Stimulated activated CD8-positive, alpha-beta memory T cell treated with anti-CD3 and anti-CD28 coated beads, Interleukin-15, amount 100 ng/mL, for 24 hours (primary cell): ENCODE measurements around the gene APLP2.
"Not testable (repeated sequence)": the region's sequence is repeated elsewhere in the genome, so short reads cannot be mapped to it uniquely, and the experiment has no call there.

Experiments used
- DNase-seq: peaks from one replicate; pipeline ENCODE4 v3.0.0-alpha.2; 2020; ENCODE audit warnings: low read depth

The APLP2 gene

DNA sequence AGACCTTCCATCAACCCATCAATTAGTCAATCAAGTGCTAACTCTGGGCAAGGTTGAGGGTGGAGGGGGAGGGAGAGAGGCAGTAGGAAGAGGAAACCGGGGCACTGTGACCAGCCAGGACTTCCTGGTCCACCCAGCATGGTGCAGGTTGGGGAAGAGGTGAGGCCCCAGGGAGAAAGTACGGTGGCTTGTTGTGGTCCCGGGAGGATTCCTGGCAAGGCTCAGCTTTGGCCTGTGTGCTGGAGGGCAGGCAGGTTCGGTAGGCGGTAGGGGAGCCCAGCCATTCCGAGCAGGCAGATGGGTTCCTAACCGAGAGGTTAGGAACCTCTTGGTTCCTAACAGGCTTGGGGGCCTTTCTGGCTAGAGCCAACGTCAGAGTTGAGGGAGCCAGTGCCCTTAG lies 100.7 kb downstream of the APLP2 start:
- no peak for DNase-seq

DNA sequence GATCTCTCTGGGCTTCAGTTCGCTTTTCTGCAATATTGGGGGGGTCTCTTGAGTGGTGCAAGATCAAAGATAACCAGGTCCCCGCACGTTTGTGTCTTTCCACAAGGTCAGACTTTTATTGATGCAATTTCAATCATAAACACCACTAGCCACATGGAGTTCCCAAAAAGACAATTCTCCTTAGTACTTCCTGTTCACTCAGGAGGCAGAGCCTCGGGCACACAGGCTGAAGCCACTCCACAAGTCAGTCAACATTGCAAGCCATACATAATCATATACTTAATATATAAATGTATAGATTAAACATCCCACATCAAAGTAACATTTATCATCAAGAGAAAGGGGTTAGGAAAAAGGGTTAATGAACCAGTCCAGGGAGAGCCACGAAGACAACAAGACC lies 101.8 kb downstream of the APLP2 start:
- DNase-seq: no peak

DNA sequence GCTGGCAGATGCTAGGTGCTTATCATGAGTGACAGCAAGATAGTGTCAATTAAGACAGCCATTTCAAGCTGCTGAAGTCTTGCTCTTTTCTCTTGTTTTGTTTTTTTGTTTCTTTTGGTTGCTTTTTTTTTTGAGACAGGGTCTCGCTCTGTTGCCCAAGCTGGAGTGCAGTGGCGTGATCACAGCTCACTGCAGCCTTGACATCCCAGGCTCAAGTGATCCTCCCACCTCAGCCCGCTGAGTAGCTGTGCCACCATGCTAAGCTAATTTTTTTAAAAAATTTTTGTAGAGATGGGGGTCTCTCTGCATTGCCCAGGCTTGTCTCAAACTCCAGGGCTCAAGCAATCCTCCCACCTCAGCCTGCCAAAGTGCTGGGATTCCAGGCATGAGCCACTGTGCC lies 102.3 kb downstream of the APLP2 start:
- DNase-seq: not testable (repeated sequence)

DNA sequence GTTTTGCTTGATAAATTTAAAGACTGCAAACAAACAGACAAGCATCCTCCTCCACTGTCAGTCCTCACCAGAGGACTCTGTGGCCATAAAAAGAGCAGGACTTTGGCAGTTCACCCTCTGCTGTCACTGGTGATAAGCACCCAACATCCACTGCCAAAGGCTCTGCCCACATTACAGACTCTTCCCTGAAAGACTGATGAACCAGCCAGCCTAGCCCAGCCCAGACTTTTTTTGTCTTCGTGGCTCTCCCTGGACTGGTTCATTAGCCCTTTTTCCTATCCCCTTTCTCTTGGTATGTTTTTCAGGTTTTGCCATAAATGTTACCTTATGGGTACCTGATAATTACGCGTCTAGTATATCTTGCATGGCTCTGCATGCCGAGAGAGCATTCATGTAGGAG lies 104.9 kb downstream of the APLP2 start:
- DNase-seq: no peak

DNA sequence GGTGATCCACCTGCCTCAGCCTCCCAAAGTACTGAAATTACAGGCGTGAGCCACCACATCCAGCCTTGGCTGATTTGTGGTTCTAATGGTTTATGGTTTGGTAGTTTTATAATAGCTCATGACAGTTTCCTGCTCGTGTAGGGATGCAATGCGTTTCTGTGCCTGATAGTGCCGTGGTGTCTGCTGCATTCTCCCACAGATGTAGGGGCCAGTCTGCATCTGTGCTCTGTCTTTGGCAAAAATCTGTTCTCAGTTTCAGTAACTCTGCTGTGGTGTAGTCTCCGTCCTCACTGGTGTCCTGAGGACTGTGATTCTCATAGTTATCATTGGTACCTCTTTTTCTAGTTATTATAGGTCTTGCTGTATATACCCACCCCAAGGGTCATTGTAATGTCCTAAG lies 106.2 kb downstream of the APLP2 start:
- DNase-seq: no peak

DNA sequence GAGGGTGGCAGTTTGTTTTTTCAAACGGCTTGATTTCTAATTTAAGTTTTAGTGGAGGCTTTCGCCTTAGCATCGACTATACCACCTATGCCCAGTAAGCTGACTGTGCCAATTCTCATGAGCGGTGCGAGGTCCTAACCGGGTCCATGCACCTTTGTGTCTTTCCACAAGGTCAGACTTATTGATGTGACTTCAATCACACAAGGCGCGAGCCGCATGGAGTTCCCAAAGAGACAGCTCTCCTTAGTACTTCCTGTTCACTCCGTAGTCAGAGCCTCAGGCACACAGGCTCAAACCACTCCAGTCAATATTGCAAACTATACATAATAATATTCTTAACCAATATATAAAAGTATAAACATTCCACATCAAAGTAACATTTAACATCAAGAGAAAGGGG lies 108.1 kb downstream of the APLP2 start:
- DNase-seq: no peak

DNA sequence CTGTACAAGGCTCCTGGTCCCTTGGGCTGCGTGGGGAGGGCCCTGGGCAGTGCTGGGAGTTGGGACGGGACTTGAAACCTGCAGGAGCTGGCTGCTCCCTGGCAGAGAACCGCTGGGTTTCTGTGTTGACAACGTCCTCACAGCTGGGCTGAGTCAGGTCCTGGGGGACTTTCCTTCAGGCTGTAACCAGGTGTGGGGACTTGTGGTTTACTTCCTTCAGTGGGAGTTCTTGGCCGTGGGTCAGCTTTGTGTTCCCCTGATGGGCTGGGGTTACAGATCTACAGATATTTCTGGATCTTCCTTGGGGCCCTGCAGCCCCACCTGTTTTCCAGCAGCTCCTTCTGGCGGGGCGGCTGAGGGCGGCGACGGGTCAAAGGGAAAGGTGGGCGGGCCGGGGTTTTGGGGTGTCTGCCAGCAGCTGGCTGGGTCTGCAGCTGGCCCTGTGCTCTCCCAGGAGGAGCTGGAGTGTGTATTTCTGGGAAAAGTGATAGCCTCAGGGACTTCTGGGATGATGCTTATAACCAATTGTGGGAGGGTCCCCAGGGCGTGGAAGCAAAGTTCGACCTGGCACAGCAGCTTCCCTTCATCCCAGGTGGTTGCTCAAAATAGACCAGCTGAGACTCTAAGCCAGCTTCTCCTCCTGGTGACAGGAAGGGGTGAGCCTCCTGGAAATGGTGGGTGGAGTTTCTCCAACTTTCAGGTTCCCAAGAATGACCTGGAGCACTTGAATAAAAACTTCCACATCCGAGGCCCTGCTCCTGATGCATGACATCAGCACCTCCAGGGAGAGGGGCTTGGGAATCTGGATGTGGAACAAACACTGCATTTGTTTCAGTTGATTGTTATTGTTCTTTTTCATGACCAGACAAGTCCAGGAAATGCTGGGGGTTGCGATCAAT lies 109.0 kb downstream of the APLP2 start:
- no peak for DNase-seq

DNA sequence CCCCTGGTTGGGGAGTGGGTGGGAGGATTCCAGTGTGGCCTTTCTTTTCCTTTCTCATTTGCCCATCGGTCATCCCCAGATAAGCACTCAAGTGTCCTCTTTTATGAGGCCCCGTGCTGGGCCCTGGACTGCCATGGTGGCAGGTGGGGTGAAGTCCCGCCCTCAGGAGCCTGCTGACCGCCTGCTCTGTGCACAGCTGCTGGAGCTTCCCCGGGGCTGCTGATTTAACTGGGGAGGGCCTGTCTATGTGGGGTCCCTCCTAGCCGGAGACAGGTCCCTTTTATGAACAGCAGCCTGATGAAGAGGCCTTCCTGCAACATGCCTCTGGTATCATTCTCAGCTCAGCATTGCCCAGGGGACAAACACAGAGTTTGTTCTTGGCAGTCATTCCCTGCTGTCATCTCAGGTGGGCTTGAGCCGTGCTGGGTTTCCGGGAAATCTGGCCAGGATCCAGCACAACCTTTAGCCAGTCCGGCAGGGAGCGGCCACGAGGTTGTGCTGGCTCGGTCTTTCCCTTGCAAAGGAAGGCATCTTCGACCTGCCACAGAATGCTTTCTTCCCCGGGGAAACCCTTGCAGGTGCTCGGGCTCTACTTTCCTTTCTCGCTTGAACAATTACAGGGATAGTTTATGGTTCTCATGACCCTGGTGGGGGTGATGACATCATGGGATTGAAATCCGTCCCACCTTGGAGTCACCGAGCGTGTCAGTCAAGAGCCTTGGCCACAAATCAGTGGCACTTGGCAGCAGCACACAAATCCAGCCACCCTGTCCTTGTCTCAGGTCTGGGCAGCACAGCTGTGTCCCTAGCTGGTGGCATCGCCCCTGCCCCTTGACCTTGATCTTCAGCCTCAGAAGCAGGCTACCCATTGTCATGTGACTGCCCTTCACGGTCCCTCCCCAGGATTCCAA lies 110.0 kb downstream of the APLP2 start:
- no peak for DNase-seq

DNA sequence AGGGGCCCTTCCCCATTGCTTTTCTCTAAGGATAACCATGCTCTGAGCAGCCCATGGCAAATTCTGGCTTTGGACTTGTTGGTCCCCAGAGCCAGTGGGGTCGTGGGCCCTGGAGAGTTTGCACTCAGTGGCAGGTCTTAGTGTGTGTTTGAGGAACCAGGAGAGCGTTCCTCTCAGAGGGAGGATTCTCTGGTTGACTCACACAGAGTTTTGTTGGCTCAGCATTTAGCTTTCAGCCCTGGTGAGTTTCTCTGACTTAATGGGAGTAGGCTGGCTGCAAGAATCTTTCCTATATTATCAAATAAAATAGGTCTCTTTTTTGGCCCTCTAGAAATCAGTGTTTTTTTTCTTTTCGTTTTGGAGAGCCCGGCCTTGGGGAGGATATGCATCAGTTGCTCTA lies 110.8 kb downstream of the APLP2 start:
- DNase-seq: no peak

DNA sequence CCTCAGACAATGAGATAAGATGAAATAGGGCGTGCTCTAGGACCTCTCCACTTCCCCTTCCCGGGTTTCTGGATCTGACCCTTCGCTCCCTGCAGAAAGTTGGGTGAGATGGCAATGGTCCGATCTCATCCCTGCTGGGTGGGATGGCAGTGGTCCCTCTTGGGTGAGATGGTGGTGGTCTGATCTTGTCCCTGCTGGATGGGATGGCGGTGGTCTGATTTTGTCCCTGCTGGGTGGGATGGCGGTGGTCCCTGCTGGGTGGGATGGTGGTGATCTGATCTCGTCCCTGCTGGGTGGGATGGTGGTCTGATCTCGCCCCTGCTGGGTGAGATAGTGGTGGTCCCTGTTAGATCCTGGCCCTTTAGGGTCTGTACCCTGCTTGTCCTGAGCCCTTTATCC lies 111.2 kb downstream of the APLP2 start:
- no peak for DNase-seq

DNA sequence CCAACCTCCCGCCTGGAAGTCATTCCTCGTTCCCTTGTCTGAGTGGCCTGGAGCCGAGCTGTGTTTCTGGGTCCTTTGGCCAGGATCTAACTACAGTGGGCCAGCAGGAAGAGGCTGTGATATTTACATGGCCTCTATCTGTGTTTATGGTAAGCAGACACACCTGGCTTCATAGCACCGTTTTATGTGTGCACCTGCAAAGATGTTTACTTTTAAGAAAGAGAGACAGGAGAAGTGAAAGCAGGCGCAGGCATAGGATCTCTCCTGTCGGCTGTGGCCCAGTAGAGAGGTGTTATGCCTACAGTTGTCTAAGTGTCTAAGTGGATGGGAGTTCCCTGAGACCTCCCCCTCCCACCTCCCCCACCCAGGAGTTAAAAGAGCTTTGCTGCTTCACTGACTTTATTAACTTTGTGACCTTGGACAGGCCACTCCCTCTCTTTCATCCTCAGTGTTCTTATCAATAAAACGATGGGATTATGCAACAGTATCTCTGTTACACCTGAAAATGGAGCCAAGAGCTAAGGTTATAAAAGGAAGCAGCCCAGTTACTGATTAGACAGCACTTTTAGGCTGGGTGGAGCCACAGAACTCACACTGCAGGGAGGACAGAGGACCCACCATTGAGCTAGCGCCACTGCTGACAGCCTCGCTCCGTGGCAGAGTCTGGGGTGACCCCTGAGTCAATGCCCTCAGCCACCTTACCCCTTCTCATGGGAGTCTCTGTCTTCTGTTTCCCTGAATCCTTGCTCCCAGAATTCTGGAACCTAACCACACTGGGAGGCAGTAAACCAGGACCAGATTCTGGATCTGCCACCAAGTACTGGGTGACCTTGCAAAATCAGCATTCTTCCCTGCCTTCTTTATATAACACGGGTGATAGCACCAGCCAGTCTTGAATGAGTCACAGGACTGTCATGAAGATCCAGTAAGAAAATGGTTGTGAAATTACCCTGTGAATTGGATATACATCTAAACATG lies 111.9 kb downstream of the APLP2 start:
- DNase-seq: no peak

DNA sequence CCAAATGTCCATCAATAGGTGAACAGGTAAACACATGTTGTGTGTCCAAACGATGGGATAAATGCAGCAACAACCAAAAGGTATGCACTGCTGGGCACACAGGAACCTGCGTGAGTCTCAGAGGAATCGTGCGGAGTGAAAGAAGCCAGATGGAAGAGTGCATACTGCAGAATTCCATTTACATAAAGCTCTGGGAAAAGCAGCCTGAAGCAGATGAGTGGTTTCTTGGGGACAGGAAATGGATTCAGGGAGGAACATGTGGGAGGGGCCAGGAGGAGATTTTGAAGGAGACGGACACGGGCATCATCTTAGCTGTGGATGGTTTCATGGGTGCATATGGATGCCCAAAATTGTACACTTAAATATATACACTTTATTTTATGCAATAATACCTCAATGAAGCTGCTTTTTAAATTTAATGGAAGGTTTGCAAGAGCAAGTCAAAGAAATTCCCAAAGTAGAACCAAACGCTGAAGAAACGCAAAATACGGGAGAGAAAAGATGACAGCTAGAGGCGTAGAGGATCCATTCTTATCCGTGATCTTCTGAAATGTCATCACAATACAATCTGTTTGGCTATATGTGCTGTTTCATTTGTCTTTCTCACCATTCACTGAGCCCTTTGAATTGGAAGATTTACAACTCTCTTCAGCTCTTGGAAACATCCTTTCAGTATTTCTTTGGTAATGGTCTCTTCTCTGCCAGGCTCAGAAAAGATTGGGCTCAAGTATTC lies 114.3 kb downstream of the APLP2 start:
- no peak for DNase-seq

DNA sequence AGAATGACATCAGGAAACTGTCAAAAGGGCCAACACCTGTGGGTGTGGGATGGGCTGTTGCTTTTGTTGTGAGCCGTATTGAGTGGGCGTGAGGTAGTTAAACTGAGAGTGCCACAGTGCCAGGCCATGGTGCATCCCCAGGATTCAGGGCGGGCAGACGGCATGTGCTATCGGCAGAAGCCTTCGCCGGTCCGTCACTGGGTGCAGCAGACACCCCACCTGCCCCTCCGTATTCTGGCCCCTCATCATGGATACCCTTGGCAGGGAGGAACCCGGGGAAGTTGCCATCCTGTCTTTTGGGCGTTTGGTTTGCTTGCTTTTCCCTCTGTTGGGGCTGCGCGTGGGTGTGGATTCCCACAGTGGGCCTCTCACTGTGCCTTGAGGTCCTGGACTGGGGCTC lies 117.4 kb downstream of the APLP2 start:
- DNase-seq: no peak

DNA sequence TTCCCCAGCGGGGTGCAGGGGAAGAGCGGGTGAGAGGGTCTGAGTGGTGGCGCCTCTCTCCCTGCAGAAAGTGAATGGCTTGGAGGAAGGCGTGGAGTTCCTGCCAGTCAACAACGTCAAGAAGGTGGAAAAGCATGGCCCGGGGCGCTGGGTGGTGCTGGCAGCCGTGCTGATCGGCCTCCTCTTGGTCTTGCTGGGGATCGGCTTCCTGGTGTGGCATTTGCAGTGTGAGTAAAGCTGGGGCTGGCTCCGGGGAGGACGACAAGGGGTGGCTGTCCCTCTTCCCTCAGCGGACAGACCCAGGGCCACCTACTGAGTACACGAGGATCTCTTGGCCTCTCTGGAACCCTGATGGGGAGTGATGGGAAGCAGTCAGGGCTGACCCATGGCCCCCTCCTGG lies 118.4 kb downstream of the APLP2 start:
- no peak for DNase-seq

DNA sequence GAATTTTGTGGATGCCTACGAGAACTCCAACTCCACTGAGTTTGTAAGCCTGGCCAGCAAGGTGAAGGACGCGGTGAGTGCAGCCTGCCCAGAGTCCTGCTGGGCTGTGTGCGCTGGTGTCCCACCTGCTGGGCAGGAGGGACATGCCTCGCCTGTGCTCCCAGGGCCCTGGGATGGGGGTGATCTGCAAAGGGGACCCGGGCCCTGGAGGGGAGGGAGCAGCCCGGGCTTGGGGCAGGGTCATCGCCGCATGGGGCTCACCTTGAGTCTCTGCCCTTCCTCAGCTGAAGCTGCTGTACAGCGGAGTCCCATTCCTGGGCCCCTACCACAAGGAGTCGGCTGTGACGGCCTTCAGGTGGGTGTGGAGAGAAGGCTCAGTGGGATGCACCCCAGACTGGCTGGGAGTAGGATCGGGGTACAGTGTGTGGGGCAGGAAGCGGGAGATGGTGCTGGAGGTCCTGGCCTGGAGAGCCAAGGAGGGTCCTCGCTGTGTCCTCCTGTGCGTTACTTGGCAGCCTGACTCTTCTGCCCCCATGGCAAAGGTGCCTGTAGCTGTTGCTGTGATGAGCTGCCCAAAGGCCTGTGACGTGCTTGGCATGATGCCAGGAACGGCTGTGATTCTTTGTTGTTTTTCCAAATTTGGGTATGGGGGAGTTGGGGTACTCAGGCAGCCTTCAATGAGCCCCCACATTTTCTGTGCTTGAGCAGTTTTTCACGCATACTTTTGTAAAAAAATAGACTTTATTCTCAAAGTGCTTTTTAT lies 119.1 kb downstream of the APLP2 start:
- DNase-seq: no peak

DNA sequence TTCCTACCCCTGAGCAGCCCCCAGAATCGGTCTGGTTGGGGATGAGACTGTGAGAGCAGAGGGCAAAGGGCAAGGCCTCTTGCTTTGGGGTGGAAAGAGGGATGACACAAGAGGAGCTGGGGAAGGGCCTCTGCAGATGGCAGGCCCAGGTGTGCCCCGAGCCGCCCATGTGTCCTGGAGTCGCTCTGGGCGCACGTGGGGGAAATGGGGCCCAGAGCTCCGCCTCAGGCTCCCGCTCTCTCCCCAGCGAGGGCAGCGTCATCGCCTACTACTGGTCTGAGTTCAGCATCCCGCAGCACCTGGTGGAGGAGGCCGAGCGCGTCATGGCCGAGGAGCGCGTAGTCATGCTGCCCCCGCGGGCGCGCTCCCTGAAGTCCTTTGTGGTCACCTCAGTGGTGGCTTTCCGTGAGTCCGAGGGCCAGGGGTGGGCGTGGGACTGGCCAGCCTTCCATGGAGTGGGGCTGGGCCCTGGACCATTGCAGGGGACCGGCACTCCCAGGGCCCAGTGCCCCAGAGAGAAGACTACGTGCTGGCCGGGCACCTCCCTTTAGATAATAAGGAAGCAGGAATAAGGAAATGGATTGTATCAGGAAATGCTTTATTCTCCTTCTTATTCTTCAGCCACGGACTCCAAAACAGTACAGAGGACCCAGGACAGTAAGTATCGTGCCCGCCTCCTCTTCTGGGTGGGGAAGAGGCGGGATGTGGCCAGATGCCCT lies 120.0 kb downstream of the APLP2 start:
- DNase-seq: no peak

DNA sequence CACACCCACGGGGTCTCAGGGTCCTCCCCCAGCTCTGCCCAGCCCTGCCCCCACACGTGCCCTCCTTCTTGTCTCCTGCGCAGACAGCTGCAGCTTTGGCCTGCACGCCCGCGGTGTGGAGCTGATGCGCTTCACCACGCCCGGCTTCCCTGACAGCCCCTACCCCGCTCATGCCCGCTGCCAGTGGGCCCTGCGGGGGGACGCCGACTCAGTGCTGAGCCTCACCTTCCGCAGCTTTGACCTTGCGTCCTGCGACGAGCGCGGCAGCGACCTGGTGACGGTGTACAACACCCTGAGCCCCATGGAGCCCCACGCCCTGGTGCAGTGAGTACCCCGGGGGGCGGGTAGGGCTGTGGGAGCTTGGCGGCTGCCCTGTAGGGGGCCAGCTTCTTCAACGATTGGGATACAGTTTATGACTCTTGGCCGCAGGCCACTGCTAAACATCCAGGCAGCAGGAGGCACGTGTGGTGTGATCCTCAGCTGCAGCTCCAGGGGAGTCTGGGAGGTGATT lies 120.7 kb downstream of the APLP2 start:
- no peak for DNase-seq

DNA sequence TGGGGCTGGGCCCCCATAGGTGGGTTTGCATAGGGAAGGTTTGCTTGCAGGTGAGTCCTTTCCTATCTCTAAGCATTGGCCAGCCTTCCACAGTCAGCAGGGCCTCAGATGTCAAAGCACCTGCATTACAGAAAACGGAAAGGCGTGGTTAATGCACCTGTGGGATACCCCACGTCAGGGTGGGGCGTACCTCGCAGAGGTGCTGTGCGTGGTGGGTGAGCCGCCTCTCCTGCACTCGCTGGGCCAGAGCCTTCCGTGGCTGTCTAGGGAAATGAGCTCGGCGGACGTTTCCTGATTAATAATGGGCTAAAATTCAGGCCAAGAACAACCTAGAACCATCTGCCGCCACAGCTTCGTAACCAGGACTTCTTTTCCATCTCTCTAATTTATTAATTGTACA lies 122.2 kb downstream of the APLP2 start:
- DNase-seq: no peak

DNA sequence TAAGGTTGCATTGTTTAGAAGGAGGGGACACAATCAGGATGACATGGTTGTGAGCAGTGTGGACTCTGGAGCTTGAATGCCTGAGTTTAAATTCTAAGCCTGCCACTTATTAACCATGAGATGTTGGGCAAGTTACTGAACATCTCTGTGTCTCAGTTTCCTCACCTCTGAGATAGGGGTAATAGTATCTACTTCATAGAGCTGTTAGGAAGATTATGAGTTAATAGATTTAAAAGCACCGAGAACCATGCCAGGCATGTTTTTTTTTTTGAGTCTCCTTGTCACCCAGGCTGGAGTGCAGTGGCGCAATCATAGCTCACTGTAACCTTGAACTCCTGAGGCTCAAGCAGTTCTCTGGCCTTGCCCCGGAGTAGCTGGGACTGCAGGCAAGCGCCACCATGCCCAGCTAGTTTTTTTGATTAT lies 123.2 kb downstream of the APLP2 start:
- DNase-seq: no peak

DNA sequence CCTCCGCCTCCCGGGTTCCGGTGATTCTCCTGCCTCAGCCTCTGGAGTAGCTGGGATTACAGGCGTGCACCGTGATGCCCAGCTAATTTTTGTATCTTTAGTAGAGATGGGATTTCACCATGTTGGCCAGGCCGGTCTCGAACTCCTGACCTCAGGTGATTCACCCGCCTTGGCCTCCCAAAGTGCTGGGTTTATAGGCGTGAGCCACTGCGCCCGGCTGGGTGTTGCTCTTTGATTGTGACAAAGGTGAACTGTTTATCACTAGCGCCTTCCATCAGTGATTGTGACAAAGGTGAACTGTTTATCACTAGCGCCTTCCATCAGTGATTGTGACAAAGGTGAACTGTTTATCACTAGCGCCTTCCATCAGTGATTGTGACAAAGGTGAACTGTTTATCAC lies 123.9 kb downstream of the APLP2 start:
- not testable (repeated sequence) for DNase-seq
